Lung microvascular endothelial cell (primary cell): ENCODE results near the gene MRPS14. TPM values are rescaled to one million over a fixed set of nuclear protein-coding genes. Genes with fewer than 3 reads are reported as not detected.
A peak's percentile ranks its signal among the peaks of the same experiment; 100 is the strongest.
"Not testable (repeated sequence)": the region's sequence is repeated elsewhere in the genome, so short reads cannot be mapped to it uniquely, and the experiment has no call there.

Experiments
- DNase-seq, 2 donors: peaks; one replicate each; pipeline versions ENCODE4 v3.0.0 to v3.0.0-alpha.2; 2010; ENCODE audit warnings: low read depth in 2 of 2
- total RNA-seq: library from RNA; depleted of rRNA; stranded (reverse); fragments of >200 nt; gene quantifications from 2 replicates; pipeline ENCODE4 v1.2.1, GENCODE V29; 2014

The MRPS14 gene
- total RNA-seq, result 33.9 and 38.8 TPM in 2 replicates

- peak; percentile 97 to 99 for DNase-seq
Measured at GRCh38 chr1:175023043-175023921, at the start of gene MRPS14. TSS of gene MRPS14 (minus strand) at chr1:175023425. CDS start at chr1:175023408, 17 bp downstream.

DNA sequence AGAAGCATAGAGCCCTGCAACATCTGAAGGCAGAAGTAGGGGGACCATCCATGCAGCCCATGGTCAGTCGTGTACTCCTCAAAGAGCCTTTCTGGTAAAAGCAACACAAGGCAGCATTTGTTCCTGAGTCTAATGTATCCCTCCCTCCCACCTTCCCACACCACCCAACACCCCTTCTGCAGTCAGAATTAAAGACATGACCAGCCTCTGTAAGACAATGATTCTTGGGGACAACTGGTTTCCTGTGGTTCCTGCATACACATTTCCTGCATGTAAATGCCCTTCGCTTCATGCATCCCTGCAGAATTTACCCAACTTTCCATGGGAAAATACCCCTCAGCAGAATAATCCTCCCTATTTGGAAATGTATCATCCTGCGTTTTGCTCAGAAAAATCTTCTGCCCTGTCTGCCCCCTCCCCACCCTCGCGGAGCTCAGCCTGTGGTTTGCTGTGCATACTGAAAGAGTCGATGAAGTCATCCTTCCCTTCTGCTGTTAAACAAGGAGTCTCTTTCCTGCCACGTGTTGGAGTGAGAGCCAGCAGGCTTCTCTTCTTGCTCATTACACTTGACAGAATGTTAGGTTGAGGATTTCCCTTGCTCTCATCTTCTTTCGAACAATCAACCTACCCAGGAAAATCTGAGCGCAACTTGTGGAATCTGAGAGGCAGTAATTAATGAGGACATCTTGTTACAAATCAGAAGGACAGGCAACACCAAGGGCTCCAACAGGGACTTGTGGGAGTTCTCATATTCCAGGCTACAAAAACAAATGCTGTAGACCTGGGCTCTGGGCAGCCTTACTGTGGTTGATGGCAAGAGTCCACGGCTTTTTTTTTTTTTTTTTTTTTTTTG is 49.1 kb upstream of the MRPS14 start:
- DNase-seq, result peak; percentile 14 to 76

DNA sequence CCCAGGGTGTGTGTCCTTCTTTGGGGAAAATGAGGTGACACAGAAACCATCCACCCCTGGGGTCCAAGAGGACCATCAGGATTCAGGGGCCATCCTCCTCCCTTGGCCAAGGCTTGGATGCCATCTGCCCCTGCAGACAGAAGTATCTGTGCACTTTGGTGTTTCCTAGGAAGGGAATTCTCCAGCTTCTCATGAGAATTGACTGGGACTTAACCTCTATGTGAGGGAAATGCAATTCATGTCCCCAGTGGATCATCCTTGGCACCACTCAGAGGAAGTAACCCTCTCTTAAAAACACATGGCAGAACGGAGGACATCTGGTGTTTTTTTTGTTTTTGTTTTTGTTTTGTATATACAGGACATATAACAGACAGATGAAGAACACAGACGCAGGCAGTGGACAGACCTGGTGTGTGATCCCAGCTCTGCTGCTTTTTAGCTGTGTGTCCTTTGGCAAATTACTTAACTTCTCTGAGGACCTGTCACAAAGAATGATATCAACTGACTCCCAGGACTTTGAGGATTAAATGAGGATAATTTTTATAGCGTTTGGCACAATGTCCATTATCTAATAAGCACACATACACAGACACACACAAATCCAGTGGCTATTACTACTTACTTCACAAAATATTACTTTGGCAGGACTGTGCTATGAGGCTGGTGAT is 48.2 kb upstream of the MRPS14 start:
- DNase-seq, result no peak

- no peak for DNase-seq
Measured at GRCh38 chr1:175070818-175071217, 47.6 kb upstream of the MRPS14 start.

DNA sequence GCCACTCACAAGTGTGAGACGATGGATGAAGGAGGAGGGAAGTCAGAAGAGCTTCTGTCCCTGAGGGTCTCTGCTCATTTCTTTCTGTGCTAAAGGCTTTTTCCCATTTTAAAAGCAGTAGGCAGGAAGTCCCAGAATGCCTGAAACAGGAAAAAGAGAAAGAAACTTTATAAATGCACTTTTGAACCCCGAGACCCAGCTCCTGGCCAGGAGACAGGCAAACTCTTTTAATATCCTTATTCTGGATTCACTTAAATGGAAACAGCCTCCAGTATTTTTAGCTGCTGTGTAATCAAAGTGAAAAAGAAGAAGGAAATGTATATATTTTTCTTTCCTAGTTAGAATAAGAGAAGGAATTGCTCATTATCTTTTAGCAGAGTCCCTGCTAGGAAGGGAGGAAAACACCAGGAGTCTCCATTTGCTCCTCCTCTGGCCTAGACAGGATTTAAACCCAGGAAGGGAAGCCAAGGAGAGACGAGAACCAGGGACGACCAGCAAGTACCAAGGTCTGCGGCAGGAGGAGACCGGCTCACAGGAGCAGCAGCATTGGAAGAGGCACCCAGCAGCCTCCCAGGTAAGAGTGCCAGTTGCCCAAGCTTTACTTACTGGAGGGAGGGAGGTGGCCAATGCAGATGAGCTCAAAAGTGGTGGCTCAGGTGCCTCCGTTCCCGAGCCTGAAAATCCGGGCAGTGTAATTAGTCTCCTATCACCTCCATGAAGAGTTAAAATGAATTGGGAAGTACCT is 44.3 kb upstream of the MRPS14 start, which contains the start of gene TNN:
Gene TNN (plus strand): TSS at position 472 of the 745 bp plus-strand sequence. CDS start 9,586 bp downstream, outside the sequence.
- DNase-seq, result no peak

DNA sequence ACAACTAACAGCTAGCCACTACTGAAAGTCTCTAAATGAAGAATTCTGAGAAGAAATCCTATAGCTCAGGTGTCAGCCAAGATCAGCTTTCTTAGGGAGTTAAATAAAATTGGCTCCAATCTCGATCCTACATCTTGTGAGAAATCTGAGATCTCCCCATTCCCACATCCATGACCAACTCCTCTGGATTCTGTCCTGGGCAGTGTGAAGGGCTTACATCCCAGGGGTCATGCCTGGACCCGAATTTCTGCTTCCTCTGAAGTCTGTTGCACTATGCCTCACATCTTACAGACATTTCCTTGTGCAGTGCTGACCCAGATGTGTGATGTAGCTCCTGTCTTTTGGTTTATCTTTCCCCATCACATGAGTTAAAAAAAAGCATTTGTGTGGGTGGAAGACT is 39.6 kb upstream of the MRPS14 start:
- DNase-seq, result no peak

- no peak for DNase-seq
Measured at GRCh38 chr1:175062339-175062738, 39.1 kb upstream of the MRPS14 start.

DNA sequence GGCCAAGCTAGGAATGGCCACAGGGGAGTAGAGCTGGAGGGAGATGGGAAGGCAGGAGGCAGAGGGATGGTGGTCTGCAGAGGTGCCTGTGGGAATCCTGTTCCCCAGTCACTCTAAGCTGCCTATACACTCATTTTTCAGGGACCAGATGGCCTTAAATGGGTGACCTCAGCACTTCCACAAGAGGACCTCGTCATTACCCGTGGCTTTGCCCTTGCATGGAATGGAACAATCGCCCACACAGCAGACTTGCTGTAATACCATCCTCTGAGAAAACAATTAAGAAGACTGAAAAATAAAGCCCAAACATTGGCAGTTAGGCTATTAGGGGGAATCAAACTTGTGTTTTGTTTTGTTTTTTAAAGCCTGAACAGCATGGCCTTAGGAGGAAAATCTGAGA is 31.5 kb upstream of the MRPS14 start:
- no peak for DNase-seq

DNA sequence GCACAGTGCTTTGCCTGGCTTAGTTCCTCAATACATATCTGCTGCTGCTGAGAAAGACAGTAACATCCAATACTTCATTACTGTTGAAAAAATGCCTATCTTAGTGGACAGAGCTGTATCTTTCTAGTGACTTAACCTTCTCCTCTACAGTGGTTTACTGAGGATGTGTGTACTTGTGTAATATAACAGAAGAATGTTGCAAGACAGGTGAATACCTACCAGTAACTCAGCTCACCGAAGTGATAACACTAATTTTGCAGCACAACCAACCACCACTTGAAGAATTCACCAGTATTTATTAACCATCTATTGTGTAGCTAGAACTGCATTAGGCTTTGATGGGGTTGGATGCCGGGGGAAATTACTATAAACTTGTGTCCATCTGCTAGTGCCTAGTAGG is 27.8 kb upstream of the MRPS14 start:
- no peak for DNase-seq

GRCh38 chr1:175045519-175045918 is 22.3 kb upstream of the MRPS14 start:
- no peak for DNase-seq

DNA sequence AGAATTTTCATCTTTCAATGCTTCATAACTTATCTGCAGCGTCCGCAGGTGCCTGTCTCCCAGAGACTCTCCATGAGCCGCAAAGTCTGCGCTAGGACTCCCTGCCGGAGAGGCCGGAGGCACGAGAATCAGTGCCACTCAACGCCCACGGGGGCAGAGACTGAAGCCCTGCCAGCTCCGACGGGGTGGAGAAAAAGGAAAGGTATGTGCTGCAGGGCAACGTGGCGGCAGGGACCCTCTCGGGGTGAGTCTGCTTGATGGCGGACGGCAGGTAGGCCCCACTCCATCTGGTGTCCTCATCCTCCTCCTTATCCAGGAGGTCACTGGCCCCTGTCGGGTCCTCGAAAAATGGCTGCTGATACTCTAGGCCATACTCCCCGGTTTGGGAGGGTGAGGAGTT is 21.9 kb upstream of the MRPS14 start:
- no peak for DNase-seq

- DNase-seq, result not testable (repeated sequence)
Measured at GRCh38 chr1:175044591-175044990, 21.4 kb upstream of the MRPS14 start.

- DNase-seq, result no peak
Measured at GRCh38 chr1:175043824-175044223, 20.6 kb upstream of the MRPS14 start.

DNA sequence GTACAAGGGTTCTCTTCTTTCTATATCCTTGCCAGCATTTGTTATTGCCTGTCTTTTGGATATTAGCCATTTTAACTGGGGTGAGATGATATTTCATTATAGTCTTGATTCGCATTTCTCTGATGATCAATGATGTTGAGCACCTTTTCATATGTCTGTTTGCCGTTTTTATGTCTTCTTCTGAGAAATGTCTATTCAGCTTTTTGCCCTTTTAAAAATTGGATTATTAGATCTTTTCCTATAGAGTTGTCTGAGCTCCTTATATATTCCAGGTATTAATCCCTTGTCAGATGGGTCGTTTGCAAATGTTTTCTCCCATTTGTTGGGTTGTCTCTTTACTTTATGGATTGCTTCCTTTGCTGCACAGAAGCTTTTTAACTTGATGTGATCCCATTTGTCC is 19.4 kb upstream of the MRPS14 start:
- no peak for DNase-seq

DNA sequence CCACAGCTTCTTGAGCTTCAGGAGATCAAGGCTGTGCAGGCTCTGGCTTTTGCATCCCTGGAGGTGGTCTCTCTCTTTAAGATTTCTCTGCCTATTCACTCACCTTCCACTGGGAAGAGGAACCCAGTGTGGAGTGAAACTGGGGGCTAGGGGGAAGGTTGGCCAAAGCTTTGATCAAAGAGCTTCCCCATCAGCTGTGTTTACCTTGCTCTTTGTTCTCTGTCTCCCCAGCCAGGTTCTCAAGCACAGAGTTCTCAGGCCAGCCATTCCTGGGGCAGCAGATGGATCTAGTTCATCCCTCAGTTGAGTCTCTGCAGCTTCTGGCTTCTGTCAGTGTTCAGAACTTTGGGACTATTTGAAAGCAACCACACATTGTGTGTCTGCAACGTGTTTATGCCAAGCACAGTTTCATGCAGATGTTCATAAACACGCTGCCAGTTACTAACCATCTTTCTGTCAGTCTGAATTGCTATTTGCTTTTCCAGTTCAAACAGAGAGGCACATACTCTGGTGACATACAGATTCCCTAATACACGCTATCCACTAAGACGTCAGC is 17.2 kb upstream of the MRPS14 start:
- no peak for DNase-seq

DNA sequence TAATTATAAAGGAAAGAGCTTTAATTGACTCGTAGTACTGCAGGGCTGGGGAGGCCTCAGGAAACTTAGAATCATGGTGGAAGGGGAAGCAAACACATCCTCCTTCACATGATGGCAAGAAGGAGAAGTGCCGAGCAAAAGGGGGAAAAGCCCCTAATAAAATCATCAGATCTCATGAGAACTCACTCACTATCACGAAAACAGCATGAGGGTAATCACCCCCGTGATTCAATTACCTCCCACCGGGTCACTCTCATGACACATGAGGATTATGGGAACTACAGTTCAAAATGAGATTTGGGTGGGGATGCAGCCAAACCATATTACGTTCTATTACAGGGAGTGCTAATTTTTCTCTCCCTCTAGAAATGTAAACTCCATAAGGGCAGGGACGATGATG is 14.2 kb upstream of the MRPS14 start:
- no peak for DNase-seq

GRCh38 chr1:175036476-175036875 is 13.3 kb upstream of the MRPS14 start:
- DNase-seq, result no peak

DNA sequence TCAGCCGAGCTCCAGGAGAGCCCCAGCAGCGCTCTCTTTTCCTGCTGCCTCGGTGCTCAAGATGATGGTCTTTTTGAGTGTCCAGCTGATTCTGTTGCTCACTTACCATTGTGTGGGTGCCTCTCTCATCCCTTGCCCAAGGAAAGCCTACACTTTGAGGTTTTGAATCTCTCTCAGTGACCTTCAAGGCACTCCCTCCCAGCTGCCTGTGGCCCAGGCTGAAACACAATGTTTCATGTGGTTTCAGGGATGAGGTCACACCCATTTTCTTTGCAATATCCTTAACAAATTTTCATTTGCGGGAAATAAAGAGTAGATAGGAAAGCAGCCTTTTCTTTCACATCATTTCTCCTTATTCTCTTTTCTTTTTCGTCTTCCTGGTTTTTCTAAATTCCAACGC is 12.6 kb upstream of the MRPS14 start:
- DNase-seq, result no peak

GRCh38 chr1:175034775-175035174 is 11.6 kb upstream of the MRPS14 start:
- no peak for DNase-seq

GRCh38 chr1:175033953-175034352 is 10.7 kb upstream of the MRPS14 start:
- DNase-seq, result no peak

GRCh38 chr1:175024773-175025172 is 1.5 kb upstream of the MRPS14 start:
- DNase-seq, result no peak
